ENCODE data around the gene LSAMP.

- TF ChIP-seq CTCF (conservative IDR thresholded peaks at IDR 0.05; ENCODE audit: low read depth, low read length) (no peak), POLR2A (IDR thresholded peaks at IDR 0.05; ENCODE audit: low read depth, low read length) (no peak), BHLHE40 (IDR thresholded peaks at IDR 0.05; ENCODE audit: low read depth, low read length) (no peak), MXI1 (IDR thresholded peaks at IDR 0.05; ENCODE audit: borderline replicate concordance, low read depth, low read length) (no peak), RFX5 (IDR thresholded peaks at IDR 0.05; ENCODE audit: low read depth, low read length) (no peak), RAD21 (IDR thresholded peaks at IDR 0.05; ENCODE audit: low read length) (no peak), MAFK (IDR thresholded peaks at IDR 0.05; ENCODE audit: low read depth, low read length) (no peak), MAZ (IDR thresholded peaks at IDR 0.05; ENCODE audit: borderline replicate concordance, low read depth, low read length) (no peak), CEBPB (IDR thresholded peaks at IDR 0.05; ENCODE audit: low read depth, low read length) (no peak), USF2 (IDR thresholded peaks at IDR 0.05; ENCODE audit: low read depth, low read length) (no peak), ELK1 (IDR thresholded peaks at IDR 0.05; ENCODE audit: borderline replicate concordance, low read depth, low read length) (no peak), CHD1 (IDR thresholded peaks at IDR 0.05; ENCODE audit: low read depth, low read length) (no peak)
These were observed 541.4 kb downstream of the LSAMP start for GRCh38 chr3:115903843-115904242.
